Measurements from ENCODE around the gene TIA1.

- TF ChIP-seq, protein P1, sequence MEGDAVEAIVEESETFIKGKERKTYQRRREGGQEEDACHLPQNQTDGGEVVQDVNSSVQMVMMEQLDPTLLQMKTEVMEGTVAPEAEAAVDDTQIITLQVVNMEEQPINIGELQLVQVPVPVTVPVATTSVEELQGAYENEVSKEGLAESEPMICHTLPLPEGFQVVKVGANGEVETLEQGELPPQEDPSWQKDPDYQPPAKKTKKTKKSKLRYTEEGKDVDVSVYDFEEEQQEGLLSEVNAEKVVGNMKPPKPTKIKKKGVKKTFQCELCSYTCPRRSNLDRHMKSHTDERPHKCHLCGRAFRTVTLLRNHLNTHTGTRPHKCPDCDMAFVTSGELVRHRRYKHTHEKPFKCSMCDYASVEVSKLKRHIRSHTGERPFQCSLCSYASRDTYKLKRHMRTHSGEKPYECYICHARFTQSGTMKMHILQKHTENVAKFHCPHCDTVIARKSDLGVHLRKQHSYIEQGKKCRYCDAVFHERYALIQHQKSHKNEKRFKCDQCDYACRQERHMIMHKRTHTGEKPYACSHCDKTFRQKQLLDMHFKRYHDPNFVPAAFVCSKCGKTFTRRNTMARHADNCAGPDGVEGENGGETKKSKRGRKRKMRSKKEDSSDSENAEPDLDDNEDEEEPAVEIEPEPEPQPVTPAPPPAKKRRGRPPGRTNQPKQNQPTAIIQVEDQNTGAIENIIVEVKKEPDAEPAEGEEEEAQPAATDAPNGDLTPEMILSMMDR (IDR thresholded peaks at IDR 0.05; ENCODE audit: low read depth, low read length, poor library complexity, severe bottlenecking): no peak
- no peak for TF ChIP-seq EZH2phosphoT487 (IDR thresholded peaks at IDR 0.05; ENCODE audit: borderline replicate concordance, low read length)
Observed at GRCh38 chr2:70202236-70202806, 46.1 kb downstream of the TIA1 start.
